Measurements from ENCODE around the gene IDH3G.
"Not testable (repeated sequence)": the region's sequence is repeated elsewhere in the genome, so short reads cannot be mapped to it uniquely, and the experiment has no call there.

IDH3G gene

GRCh38 chrX:153794018-153794896 lies at the start of gene IDH3G, which contains the start of gene SSR4:
IDH3G (minus strand) TSS chrX:153794375; CDS start chrX:153794326, 49 bp downstream.
SSR4 (plus strand) TSS chrX:153794668; CDS start chrX:153794688, 20 bp downstream.
- peak; percentile 23 to 59 for DNase-seq

DNA sequence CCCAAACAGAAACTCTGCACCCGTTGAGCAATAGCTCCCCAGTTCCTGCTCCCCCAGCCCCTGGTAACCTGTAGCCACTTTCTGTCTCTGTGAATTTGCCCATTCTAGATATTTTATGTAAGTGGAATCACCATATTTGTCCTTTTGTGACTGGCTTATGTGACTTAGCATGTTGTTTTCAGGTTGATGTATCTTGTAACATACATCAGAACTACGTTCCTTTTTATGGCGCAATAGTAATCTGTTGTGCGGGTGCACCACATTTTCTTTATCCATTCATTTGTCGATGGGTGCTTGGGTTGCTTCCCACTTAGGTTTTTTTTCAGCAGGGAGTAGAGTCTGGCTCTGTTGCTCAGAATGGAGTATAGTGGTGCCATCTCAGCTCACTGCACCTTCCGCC lies 42.7 kb upstream of the IDH3G start:
- DNase-seq: no peak

DNA sequence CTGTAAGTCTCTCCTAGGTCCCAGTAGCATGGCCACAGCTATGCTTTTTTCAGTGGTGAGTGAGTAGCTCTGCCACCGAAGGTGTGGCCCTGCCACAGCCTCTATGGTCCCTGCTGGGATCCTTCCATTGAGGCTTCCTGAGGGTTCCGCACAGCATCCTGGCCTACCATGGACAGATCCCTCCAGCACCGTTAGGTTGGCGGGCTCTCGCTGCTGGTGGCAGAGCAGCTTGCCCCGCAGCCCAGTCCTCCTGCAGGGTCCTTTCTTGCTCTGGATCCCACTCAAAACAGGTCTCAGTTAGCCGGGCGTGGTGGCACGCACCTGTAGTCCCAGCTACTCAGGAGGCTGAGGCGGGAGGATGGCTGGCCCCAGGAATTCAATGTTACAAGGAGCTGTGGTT lies 38.6 kb upstream of the IDH3G start:
- DNase-seq: no peak

- no peak for DNase-seq
Measured at GRCh38 chrX:153831429-153832150, 37.4 kb upstream of the IDH3G start.

GRCh38 chrX:153830640-153831428 lies 36.7 kb upstream of the IDH3G start:
- no peak for DNase-seq

GRCh38 chrX:153829799-153830639 lies 35.8 kb upstream of the IDH3G start, which contains the start of gene PDZD4:
PDZD4 (minus strand) TSS chrX:153830544; CDS start chrX:153830298, 246 bp downstream.
- DNase-seq: no peak

DNA sequence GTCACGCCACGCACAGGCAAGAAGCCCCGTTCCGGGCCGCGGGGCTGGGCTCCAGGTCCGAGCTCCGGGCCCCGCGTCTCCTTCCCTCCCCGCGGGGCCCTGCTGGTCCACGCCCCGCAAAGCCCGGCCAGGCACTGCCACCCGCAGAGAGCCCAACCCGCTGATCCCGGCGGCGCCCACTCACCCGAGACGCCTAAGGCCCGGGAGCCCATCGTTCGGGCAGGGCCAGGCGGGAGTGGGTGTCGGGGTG lies 35.3 kb upstream of the IDH3G start:
- no peak for DNase-seq

- no peak for DNase-seq
Measured at GRCh38 chrX:153828723-153829548, 34.8 kb upstream of the IDH3G start.

DNA sequence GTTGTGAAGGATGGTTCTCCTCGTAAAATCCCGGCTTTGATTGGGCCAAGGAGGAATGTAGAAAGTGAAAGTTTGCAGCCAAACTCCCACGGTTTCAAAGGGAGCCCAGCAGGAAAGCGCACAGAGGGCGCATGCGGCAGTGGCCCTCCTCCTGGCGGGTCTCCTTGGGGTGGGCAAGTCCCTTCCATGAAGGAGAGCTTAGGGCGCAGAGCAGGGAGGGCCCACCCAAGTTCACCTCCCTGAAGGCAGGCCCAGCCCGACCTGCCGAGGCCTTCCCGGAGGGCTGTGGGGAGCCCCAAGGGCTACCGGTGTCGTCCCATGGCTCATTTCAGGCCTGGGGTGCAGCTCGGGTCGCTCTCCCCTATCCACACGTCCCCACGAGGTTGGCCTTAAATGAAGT lies 34.1 kb upstream of the IDH3G start:
- DNase-seq: no peak

DNA sequence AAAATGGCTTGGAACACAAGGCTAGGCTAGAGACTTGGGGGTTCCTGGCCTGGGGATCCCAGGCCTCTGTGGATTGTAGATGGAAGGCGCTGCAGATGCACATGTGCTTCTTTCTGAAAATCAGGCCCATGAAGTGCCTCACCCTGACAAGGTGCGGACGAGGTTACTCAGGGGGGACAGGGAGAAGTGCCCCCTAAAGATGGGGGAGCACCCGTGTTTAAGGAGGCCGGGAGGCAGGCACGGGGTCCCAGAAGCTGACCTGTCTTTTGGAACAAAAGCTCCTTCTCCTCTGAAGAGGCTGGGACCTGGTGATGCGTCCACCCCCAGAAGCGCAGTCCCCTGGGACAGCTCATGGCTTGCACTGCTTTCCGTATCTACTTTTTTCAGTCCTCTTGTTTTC lies 33.7 kb upstream of the IDH3G start:
- DNase-seq: no peak

DNA sequence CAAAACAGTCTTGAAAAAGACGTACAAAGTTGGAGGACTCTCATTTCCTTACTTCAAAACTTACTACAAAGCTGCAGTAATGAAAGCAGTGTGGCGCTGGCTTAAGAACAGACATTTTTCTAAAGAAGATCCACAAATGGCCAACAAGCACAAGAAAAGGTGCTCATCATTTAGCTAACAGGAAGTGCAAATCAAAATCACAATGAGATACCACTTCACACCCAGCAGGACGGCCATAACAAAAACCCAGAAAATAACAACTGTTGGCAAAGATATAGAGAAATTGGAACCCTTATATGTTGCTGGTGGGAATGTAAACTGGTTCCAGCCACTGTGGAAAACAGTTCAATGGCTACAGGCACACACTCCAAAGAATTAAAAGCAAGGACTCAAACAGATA lies 32.8 kb upstream of the IDH3G start:
- DNase-seq: no peak

DNA sequence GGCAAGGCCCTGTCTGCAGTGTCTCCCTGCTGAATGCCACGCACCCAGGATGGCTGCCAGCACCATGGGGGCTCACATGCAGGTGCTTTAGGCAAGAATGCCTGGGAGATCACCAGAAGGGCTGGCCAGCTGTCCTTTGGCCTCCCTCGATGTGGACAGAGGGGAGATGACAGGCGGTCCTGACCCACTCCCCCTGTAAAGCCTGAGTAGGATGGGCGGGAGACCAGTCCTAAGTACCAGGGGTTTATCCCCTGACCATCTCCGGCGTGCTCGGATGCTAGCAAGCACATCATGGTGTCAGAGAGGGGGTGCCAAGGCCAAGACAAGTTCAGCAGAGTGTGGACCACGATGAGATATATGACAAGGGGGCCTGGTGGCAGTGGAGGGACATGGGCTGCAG lies 30.9 kb upstream of the IDH3G start:
- no peak for DNase-seq

GRCh38 chrX:153824348-153824747 lies 30.2 kb upstream of the IDH3G start:
- no peak for DNase-seq

- no peak for DNase-seq
Measured at GRCh38 chrX:153821066-153821465, 26.9 kb upstream of the IDH3G start.

- no peak for DNase-seq
Measured at GRCh38 chrX:153820601-153821000, 26.4 kb upstream of the IDH3G start.

DNA sequence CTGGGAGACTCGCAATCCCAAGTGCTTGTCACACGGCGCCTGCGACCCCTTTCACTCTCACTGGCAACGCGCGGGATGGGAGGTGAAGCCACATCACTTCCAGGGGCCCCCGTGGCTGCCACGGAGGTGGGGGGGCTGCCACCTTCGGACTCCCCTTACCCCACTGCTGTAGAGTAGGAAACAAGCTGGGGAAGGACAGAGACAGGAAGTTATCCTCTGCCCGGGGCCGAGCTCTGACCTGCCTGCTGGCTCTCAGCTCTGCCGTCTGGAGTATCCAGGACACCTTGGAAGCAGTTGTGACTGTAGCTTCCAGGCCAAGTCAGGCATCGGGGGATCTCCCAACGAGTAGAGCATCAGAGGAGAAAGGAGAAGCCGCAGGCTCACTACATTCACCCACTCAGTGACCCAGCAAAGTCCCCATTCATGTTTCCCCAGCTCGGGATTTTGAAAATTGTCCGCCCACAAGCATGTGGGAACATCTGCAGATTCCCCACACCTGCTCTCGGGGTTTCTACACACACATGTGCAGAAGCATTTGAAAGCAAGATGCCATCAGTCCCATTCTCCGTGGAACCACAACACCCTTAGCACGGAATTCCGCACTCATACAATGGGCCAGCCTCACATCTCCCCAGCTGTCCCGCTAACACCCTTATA lies 25.3 kb upstream of the IDH3G start:
- no peak for DNase-seq

GRCh38 chrX:153818571-153819383 lies 24.6 kb upstream of the IDH3G start:
- DNase-seq: no peak

- DNase-seq: not testable (repeated sequence)
Measured at GRCh38 chrX:153818064-153818463, 23.9 kb upstream of the IDH3G start.

- no peak for DNase-seq
Measured at GRCh38 chrX:153816831-153817690, 22.9 kb upstream of the IDH3G start.

All from cerebellar nuclear complex (tissue), 1 donor.